H1 (cell line): ENCODE data around the gene LARP1. TPM values are rescaled to one million over a fixed set of nuclear protein-coding genes. Genes with fewer than 3 reads are reported as not detected.

Source experiments
- CTCF ChIA-PET: fragments of 300-600 bp; sonication (Branson Sonifier 250); formaldehyde crosslinking; loops from one replicate; lab custom pipeline; 2021; ENCODE audit not compliant: partially characterized antibody; lab: Charles Lee
- POLR2A ChIA-PET: fragments of 300-600 bp; sonication (Branson Sonifier 250); formaldehyde crosslinking; loops from one replicate; lab custom pipeline; 2021; ENCODE audit warnings: inconsistent platforms; ENCODE audit not compliant: partially characterized antibody; lab: Charles Lee
- DNase-seq, 2 experiments: peaks; one replicate each; pipeline versions ENCODE4 v3.0.0 to v3.0.0-alpha.2; 2010 to 2022; ENCODE audit warnings: low spot score in 2 of 2, low read depth in 1 of 2, mixed read lengths in 1 of 2
- FAIRE-seq: peaks from 2 replicates; lab custom pipeline; 2011; peaks lifted over from hg19 to GRCh38; lab: Jason Lieb, UNC
- H2AFZ ChIP-seq: 2 replicates; pipeline ENCODE4 v1.8.1; 2012; ENCODE audit warnings: low read length, inconsistent platforms
- H2AK5ac ChIP-seq: 2 replicates; pipeline ENCODE4 v1.6.1; 2013; ENCODE audit warnings: low read depth, low read length
- H2BK120ac ChIP-seq: replicated peaks from 2 replicates; pipeline ENCODE3; 2013; ENCODE audit warnings: low read depth, low read length, inconsistent platforms
- H2BK12ac ChIP-seq: 2 replicates; pipeline ENCODE4 v1.6.1; 2013; ENCODE audit warnings: low read depth, low read length
- H2BK15ac ChIP-seq: 2 replicates; pipeline ENCODE4 v1.6.1; 2013; ENCODE audit warnings: low read length
- H2BK20ac ChIP-seq: 2 replicates; pipeline ENCODE4 v1.6.1; 2013; ENCODE audit warnings: low read length
- H2BK5ac ChIP-seq: 2 replicates; pipeline ENCODE4 v1.6.1; 2013; ENCODE audit warnings: low read depth, low read length
- H3K14ac ChIP-seq: 2 replicates; pipeline ENCODE4 v1.6.1; 2013; ENCODE audit warnings: inconsistent platforms; ENCODE audit not compliant: insufficient read length
- H3K18ac ChIP-seq: 2 replicates; pipeline ENCODE4 v1.6.1; 2013; ENCODE audit warnings: low read length; ENCODE audit errors: extremely low read depth
- H3K23ac ChIP-seq: 2 replicates; pipeline ENCODE4 v1.6.1; 2013; ENCODE audit warnings: inconsistent platforms; ENCODE audit not compliant: insufficient read length
- H3K23me2 ChIP-seq: 2 replicates; pipeline ENCODE4 v1.6.1; 2013; ENCODE audit warnings: low read depth, low read length
- H3K27ac ChIP-seq: 2 replicates; pipeline ENCODE4 v1.6.1; 2011; ENCODE audit warnings: low read depth, low read length, inconsistent platforms
- H3K27me3 ChIP-seq, 4 experiments: replicated peaks in 1 of 4; 1 replicate in 1 of 4; 2 replicates in 3 of 4; pipeline versions ENCODE4 v1.6.1 to v1.8.1; 2011 to 2013; ENCODE audit warnings: low read length in 3 of 4, mild to moderate bottlenecking in 3 of 4, inconsistent platforms in 2 of 4, mixed read lengths in 2 of 4, moderate library complexity in 1 of 4; ENCODE audit not compliant: control insufficient read depth in 3 of 4, insufficient read depth in 3 of 4; ENCODE audit errors: extremely low read depth in 1 of 4
- H3K36me3 ChIP-seq, 4 experiments: 2 replicates each; pipeline versions ENCODE4 v1.6.1 to v1.8.1; 2011 to 2013; ENCODE audit warnings: mild to moderate bottlenecking in 4 of 4, low read length in 3 of 4, moderate library complexity in 2 of 4, control low read depth in 1 of 4, inconsistent platforms in 1 of 4; ENCODE audit not compliant: insufficient read depth in 4 of 4, control insufficient read depth in 2 of 4
- H3K4ac ChIP-seq: replicated peaks from 2 replicates; pipeline ENCODE3; 2013; ENCODE audit warnings: low read length, low read depth, mixed read lengths, inconsistent platforms; ENCODE audit not compliant: insufficient read length
- H3K4me1 ChIP-seq, 4 experiments: replicated peaks in 1 of 4; 1 replicate in 1 of 4; 2 replicates in 3 of 4; pipeline versions ENCODE4 v1.6.1 to v1.8.1; 2011 to 2013; ENCODE audit warnings: low read length in 3 of 4, inconsistent platforms in 2 of 4, mixed read lengths in 1 of 4; ENCODE audit not compliant: insufficient read depth in 4 of 4, control insufficient read depth in 3 of 4
- H3K4me2 ChIP-seq, 2 experiments: 2 replicates each; pipeline versions ENCODE4 v1.6.1 to v1.8.1; 2011 to 2013; ENCODE audit warnings: low read depth in 2 of 2, low read length in 2 of 2, control low read depth in 1 of 2, inconsistent platforms in 1 of 2, mild to moderate bottlenecking in 1 of 2; ENCODE audit not compliant: insufficient read depth in 1 of 2
- H3K4me3 ChIP-seq, 4 experiments: fragments of 200-600, 300-600 bp in 1 of 4; sonication (generic), shearing (Covaris generic), sonication (Bioruptor Twin) in 1 of 4; 2 replicates each; pipeline versions ENCODE4 v1.5.1 to v1.8.1; 2011 to 2016; ENCODE audit warnings: low read length in 4 of 4, low read depth in 3 of 4, control low read depth in 2 of 4, inconsistent platforms in 2 of 4, mild to moderate bottlenecking in 2 of 4, mixed read lengths in 1 of 4, moderate library complexity in 1 of 4; ENCODE audit not compliant: insufficient read depth in 2 of 4; ENCODE audit errors: extremely low read depth in 1 of 4
- H3K56ac ChIP-seq: replicated peaks from 2 replicates; pipeline ENCODE3; 2013; ENCODE audit warnings: low read depth, mild to moderate bottlenecking, mixed read lengths, low read length, inconsistent platforms; ENCODE audit not compliant: insufficient read length
- H3K79me1 ChIP-seq: 2 replicates; pipeline ENCODE4 v1.6.1; 2013; ENCODE audit warnings: low read depth, low read length, control low read depth
- H3K79me2 ChIP-seq, 2 experiments: 2 replicates each; pipeline versions ENCODE4 v1.6.1 to v1.8.1; 2012 to 2013; ENCODE audit warnings: low read length in 2 of 2, mild to moderate bottlenecking in 2 of 2, inconsistent platforms in 1 of 2; ENCODE audit not compliant: insufficient read depth in 2 of 2, control insufficient read depth in 1 of 2
- H3K9ac ChIP-seq, 4 experiments: replicated peaks in 1 of 4; 1 replicate in 1 of 4; 2 replicates in 3 of 4; pipeline versions ENCODE4 v1.6.1 to v1.8.1; 2011 to 2013; ENCODE audit warnings: low read depth in 3 of 4, low read length in 3 of 4, control low read depth in 2 of 4, mild to moderate bottlenecking in 2 of 4, moderate library complexity in 2 of 4, inconsistent platforms in 1 of 4; ENCODE audit errors: extremely low read depth in 1 of 4
- H3K9me3 ChIP-seq, 2 experiments: 2 replicates each; pipeline versions ENCODE4 v1.6.1 to v1.8.1; 2012 to 2013; ENCODE audit warnings: mild to moderate bottlenecking in 2 of 2, moderate library complexity in 2 of 2, control low read depth in 1 of 2, inconsistent platforms in 1 of 2, low read depth in 1 of 2, low read length in 1 of 2, mixed read lengths in 1 of 2; ENCODE audit not compliant: insufficient read depth in 2 of 2
- H4K20me1 ChIP-seq, 2 experiments: replicated peaks in 1 of 2; 2 replicates each; pipeline versions ENCODE3 to v1.8.1; 2011 to 2013; ENCODE audit warnings: inconsistent platforms in 2 of 2, low read length in 2 of 2, mild to moderate bottlenecking in 1 of 2; ENCODE audit not compliant: insufficient read depth in 2 of 2, control insufficient read depth in 1 of 2
- H4K5ac ChIP-seq: 2 replicates; pipeline ENCODE4 v1.6.1; 2013; ENCODE audit warnings: low read length, low read depth, mixed read lengths, inconsistent platforms; ENCODE audit not compliant: insufficient read length
- H4K8ac ChIP-seq: 2 replicates; pipeline ENCODE4 v1.8.0; 2013; ENCODE audit warnings: mild to moderate bottlenecking, moderate library complexity, low read length, inconsistent platforms; ENCODE audit not compliant: insufficient read depth; ENCODE audit errors: extremely low read depth
- H4K91ac ChIP-seq: replicated peaks from 2 replicates; pipeline ENCODE3; 2013; ENCODE audit warnings: low read length, mixed read lengths, inconsistent platforms; ENCODE audit not compliant: insufficient read length
- ATF3 ChIP-seq: IDR thresholded peaks from 2 replicates; pipeline ENCODE4 v1.6.1; 2011; ENCODE audit warnings: low read depth, mild to moderate bottlenecking, low read length; ENCODE audit not compliant: insufficient read depth
- CBX8 ChIP-seq: fragments of 300-800, 300-1000 bp; sonication (generic); IDR thresholded peaks from 2 replicates; pipeline ENCODE4 v1.7.1; 2016; ENCODE audit warnings: low read depth, low read length, borderline replicate concordance
- CTCF ChIP-seq, 3 experiments: IDR thresholded peaks; 1 replicate in 2 of 3; 2 replicates in 1 of 3; pipeline versions ENCODE4 v1.5.1 to v1.6.1; 2011; ENCODE audit warnings: low read length in 3 of 3, mild to moderate bottlenecking in 3 of 3, inconsistent platforms in 2 of 3, low read depth in 1 of 3, moderate library complexity in 1 of 3; ENCODE audit not compliant: insufficient read depth in 1 of 3; ENCODE audit errors: control extremely low read depth in 1 of 3
- FOSL1 ChIP-seq: IDR thresholded peaks from 2 replicates; pipeline ENCODE4 v1.6.1; 2011; ENCODE audit warnings: mild to moderate bottlenecking, low read depth, low read length, moderate library complexity; ENCODE audit not compliant: insufficient read depth
- HDAC2 ChIP-seq, 2 experiments: fragments of 300-600 bp in 1 of 2; sonication (generic) in 1 of 2; IDR thresholded peaks; 2 replicates each; pipeline ENCODE4 v1.6.1; 2011 to 2012; ENCODE audit warnings: low read depth in 2 of 2, low read length in 2 of 2, mild to moderate bottlenecking in 2 of 2, moderate library complexity in 2 of 2, borderline replicate concordance in 1 of 2, inconsistent platforms in 1 of 2
- SAP30 ChIP-seq: fragments of 300-600 bp; sonication (generic); IDR thresholded peaks from 2 replicates; pipeline ENCODE4 v1.7.1; 2012; ENCODE audit warnings: low read length, moderate library complexity, mild to moderate bottlenecking, inconsistent platforms; ENCODE audit not compliant: insufficient read depth, insufficient replicate concordance
- SIX5 ChIP-seq: IDR thresholded peaks from 2 replicates; pipeline ENCODE4 v1.6.1; 2011; ENCODE audit warnings: mild to moderate bottlenecking, low read depth, low read length
- TEAD4 ChIP-seq: IDR thresholded peaks from 2 replicates; pipeline ENCODE4 v1.6.1; 2012; ENCODE audit warnings: low read depth, low read length, inconsistent platforms, mixed read lengths
- ZNF274 ChIP-seq: IDR thresholded peaks from 2 replicates; pipeline ENCODE4 v1.7.0; 2012; ENCODE audit warnings: low read length, borderline replicate concordance; ENCODE audit errors: extremely low read depth
- WGBS, 2 experiments: shearing (Covaris generic) in 1 of 2; methylation state at CpG; one replicate each; pipeline versions ENCODE4 v1.1.6 to v1.1.7; 2013 to 2015; ENCODE audit warnings: low lambda C conversion rate in 2 of 2, mixed read lengths in 2 of 2, inconsistent platforms in 1 of 2, low coverage in 1 of 2, missing lambda C conversion rate in 1 of 2; ENCODE audit not compliant: insufficient replicate concordance in 2 of 2, insufficient coverage in 1 of 2, insufficient read length in 1 of 2; ENCODE audit errors: extremely low coverage in 1 of 2, missing lambda C conversion rate in 1 of 2; 5-methylcytosine and 5-hydroxymethylcytosine counted together
- polyA plus RNA-seq, 7 experiments: library from polyadenylated mRNA; depleted of rRNA in 3 of 7; stranded (reverse) in 5 of 7; unstranded in 2 of 7; fragments of >200 nt in 5 of 7; fragments of 200-250 nt in 2 of 7; gene quantifications; 1 replicate in 5 of 7; 2 replicates in 1 of 7; 4 replicates in 1 of 7; pipeline versions ENCODE4 v1.2.1 to v1.2.3, GENCODE V29; 2011 to 2013; ENCODE audit warnings: missing spikeins in 2 of 7, mixed read lengths in 2 of 7
- total RNA-seq: library from RNA; stranded (reverse); fragmentation: NEBNext Ultra II Directional; extraction: Animal tissue kit (Norgen Biotek cat#: 25700); gene quantifications from 2 replicates; pipeline ENCODE4 v1.2.1, GENCODE V29; 2021

LARP1 gene
- total and polyA plus RNA-seq, 2 of the 8 experiments (the other 6 are each of a cell fraction or from before 2014, with no cell fraction given) = 106 to 422 TPM

- peaks cover 8 to 42% (median 39%) of the 10 kb centered on the region in 4 experiments for H3K4me1 ChIP-seq
Measured at GRCh38 chr5:154767576-154767975, 12.4 kb downstream of the LARP1 start.

More at GRCh38 chr5:154767576-154767975, 12.4 kb downstream of the LARP1 start:
- H3K23ac ChIP-seq = no peak overlapping the region
- no peaks in the 10 kb centered on the region for H3K27me3 ChIP-seq
- peaks cover 82 to 99% of the 10 kb centered on the region in 2 experiments for H3K79me2 ChIP-seq
- H3K23me2 ChIP-seq = peaks cover 2% of the 10 kb centered on the region; the same call in 1 of the 2 replicates
- no peak overlapping the region for H3K4me3 ChIP-seq
- ChIA-PET POLR2A (interaction anchor here (0.8 to 15.0 kb wide), 10 partner anchors 8 to 121 kb away, joined by 3 to 307 read pairs (median 4); partner anchors contain the start of gene CNOT8), CTCF (interaction anchor here (0.9 to 3.3 kb wide), 7 partner anchors 10 to 301 kb away, joined by 3 to 10 read pairs (median 5); no protein-coding TSS in a partner anchor)
- no peak overlapping the region for H3K9ac ChIP-seq
- no peak overlapping the region for H2AFZ ChIP-seq
- H4K8ac ChIP-seq = no peak overlapping the region
- no peak overlapping the region for H3K56ac ChIP-seq
- 89% methylated on average over 2 of the region's 2 CpGs; no CpG with 5 or more reads in 1 of the 2 experiments for WGBS, 2 experiments
- no peak overlapping the region for H2BK15ac ChIP-seq
- no peak for TF ChIP-seq ATF3
- no peak for TF ChIP-seq CTCF (IDR thresholded peaks at IDR 0.05; ENCODE audit: control extremely low read depth in 1 of 3, insufficient read depth in 1 of 3, low read depth in 1 of 3, low read length in 3 of 3)
- TF ChIP-seq CBX8 = no peak
- no peak for TF ChIP-seq HDAC2 (IDR thresholded peaks at IDR 0.05; ENCODE audit: borderline replicate concordance in 1 of 2, low read depth in 2 of 2, low read length in 2 of 2)
- no peak for TF ChIP-seq SIX5
- no peak for TF ChIP-seq ZNF274
- TF ChIP-seq TEAD4 = no peak
- TF ChIP-seq SAP30 = no peak
- TF ChIP-seq FOSL1 = no peak
- DNase-seq (no peak), FAIRE-seq (no peak)
- no peak overlapping the region for H2BK5ac ChIP-seq
- H3K27ac ChIP-seq = no peak overlapping the region
- peaks cover 60 to 67% of the 10 kb centered on the region in 2 experiments for H4K20me1 ChIP-seq
- no peaks in the 10 kb centered on the region for H3K36me3 ChIP-seq
- no peak overlapping the region for H3K18ac ChIP-seq
- H2BK120ac ChIP-seq = no peak overlapping the region
- H2BK20ac ChIP-seq = no peak overlapping the region
- H2AK5ac ChIP-seq = no peak overlapping the region
- no peak overlapping the region; a peak in 1 of 4 replicates for H3K4me2 ChIP-seq
- H3K4ac ChIP-seq = no peak overlapping the region
- no peak overlapping the region for H2BK12ac ChIP-seq
- no peak overlapping the region for H4K91ac ChIP-seq
- no peak overlapping the region for H4K5ac ChIP-seq
- no peak overlapping the region for H3K14ac ChIP-seq
- H3K9me3 ChIP-seq = no peaks in the 10 kb centered on the region
- H3K79me1 ChIP-seq = peaks cover 26% of the 10 kb centered on the region
